Fibroblast of mammary gland (primary cell): ENCODE measurements around the gene CRTC1.

ENCODE experiments used
- DNase-seq: peaks from one replicate; pipeline ENCODE4 v3.0.0-alpha.2; 2010; ENCODE audit warnings: low read depth
- H3K4me3 ChIP-seq: 2 replicates; pipeline ENCODE4 v1.5.1; 2011; ENCODE audit warnings: low read depth, mild to moderate bottlenecking, low read length, moderate library complexity; ENCODE audit not compliant: control insufficient read depth
- TF ChIP-seq, protein P1 (sequence below): conservative IDR thresholded peaks from 2 replicates; pipeline ENCODE4 v1.5.1; 2011; ENCODE audit warnings: low read depth, low read length, inconsistent platforms; ENCODE audit not compliant: control insufficient read depth, insufficient read depth

Gene CRTC1

DNA sequence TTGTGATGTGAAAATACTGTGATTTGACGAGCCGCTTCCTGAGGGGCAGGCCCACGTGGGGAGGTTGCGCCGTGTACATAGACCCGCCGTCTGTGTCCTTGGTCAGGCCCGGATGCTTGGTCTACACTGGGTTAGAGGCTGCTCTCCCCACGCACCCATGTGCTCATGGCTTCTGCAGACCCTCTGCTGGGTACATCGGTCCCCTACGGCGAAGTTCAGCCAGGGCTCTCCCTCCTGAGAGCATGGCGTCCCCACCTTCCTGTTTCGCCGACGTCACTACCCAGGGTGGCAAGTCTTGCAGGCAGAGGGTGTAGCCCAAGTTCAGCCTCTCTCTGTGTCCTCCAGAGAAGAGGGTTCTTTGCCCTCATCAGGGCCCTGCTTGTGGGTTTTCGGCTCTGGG, 96.6 kb downstream of the CRTC1 start:
- DNase-seq = no peak
- TF ChIP-seq, protein P1, sequence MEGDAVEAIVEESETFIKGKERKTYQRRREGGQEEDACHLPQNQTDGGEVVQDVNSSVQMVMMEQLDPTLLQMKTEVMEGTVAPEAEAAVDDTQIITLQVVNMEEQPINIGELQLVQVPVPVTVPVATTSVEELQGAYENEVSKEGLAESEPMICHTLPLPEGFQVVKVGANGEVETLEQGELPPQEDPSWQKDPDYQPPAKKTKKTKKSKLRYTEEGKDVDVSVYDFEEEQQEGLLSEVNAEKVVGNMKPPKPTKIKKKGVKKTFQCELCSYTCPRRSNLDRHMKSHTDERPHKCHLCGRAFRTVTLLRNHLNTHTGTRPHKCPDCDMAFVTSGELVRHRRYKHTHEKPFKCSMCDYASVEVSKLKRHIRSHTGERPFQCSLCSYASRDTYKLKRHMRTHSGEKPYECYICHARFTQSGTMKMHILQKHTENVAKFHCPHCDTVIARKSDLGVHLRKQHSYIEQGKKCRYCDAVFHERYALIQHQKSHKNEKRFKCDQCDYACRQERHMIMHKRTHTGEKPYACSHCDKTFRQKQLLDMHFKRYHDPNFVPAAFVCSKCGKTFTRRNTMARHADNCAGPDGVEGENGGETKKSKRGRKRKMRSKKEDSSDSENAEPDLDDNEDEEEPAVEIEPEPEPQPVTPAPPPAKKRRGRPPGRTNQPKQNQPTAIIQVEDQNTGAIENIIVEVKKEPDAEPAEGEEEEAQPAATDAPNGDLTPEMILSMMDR = no peak
- no peak overlapping the region for H3K4me3 ChIP-seq

DNA sequence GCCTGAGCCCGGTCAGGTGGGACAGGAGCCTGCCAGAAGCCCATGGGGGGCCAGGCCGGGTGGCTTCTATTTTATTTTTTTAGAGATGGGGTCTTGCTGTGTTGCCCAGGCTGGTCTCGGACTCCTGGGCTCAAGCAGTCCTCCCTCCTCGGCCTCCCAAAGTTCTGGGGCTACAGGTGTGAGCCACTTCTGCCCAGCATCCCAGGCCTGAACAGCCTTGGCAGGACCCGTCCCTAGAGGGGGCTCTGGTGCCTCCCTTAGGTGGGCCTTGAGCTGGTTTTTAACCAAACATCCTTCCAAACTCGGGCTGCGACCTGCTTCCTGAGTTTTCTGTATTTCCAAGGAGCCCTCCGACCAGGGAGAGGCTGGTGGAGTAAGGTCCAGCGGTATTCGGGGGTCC, 97.2 kb downstream of the CRTC1 start:
- no peak for DNase-seq
- TF ChIP-seq, protein P1 = no peak
- H3K4me3 ChIP-seq = no peak overlapping the region

DNA sequence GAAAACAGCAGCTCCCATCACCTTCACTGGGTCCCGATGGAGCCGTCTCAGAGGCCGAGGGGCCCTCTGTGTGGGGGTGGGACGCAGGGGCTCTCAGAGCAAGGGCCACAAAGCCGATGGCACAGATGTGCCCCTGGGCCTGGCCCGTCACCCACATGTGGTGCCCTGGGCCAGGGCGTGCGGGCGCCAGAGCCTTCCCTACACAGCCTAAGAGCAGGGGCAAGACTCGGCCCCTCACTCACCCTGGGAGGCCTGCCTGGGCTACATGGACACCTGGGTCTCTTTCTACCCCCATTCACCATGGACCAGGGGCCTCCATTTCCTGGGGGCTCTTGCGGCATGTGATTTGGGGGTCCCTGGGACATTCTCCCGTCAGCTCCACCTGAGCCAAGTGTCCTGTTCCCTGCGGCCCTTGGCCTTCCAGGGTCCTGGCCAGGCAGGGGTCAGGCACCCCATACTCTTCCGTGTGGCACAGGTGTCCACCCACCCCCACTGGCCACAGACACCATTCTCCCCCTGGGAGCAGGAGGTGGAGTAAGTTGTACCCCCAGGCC, 97.6 kb downstream of the CRTC1 start:
- no peak for DNase-seq

DNA sequence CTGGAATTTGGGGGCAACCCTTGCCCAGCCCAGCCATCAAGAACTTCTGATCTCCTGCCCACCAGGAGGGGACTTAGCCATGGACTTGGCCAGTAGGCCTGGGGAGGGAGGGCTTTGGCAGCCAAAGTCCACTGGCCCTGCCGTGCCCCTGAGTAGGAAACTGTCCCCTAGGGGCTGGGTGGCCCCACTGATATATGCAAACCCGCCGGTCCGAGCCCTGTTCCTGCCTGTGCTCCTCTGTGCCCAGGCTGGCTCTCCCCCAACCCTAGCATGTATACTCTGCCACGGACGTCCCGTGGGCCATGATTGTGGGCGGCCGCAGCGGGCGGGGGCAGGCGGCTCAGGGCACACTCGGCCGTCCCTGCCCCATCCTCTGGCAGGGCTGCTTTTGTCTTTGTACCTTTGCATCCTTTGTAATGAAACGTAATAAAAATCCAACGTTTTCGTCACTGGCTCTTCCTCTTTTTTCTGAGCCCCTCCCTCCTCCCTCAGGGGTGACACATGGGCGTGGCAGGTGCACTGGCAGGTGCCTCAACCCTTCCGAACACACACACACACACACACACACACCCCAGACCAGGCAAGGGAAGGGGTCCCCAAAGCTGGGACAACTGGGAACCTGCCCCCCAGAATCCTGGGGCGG, 98.5 kb downstream of the CRTC1 start:
- TF ChIP-seq, protein P1 = no peak
- no peak overlapping the region for H3K4me3 ChIP-seq
- no peak for DNase-seq

More for the DNA sequence above, 97.6 kb downstream of the CRTC1 start:
- TF ChIP-seq, protein P1 = no peak
- H3K4me3 ChIP-seq = no peak overlapping the region

DNA sequence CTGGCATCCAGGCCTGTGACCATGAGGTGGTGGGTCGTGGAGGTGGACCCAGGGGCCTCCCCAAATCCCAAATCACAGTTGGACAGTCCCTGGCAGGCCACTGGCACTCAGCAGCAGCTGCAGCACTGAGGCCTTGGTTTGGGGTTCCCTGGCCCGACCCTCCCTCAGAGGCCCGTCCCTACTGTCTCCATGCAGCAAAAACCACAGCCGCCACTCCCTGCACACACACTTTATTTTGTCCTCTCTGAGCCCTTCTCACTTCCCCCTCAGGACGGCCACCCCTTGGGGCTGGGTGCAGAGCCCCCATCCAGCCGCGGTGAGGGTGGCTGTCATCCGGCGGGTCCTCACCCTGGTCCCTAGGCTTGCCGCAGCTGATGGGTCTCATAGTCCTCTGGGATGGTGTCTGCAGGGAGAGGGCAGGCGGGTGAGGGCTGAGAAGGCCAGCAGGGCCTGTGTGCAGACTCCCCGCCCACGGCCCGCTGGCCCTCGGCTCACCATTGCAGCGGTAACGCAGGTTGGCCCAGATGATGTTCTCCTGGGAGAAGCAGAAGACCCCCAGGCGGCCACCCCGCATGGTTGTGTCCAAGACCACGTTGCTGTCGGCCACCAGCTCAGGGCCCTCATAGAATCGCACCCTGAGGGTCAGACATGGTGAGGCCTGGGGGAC, 99.2 kb downstream of the CRTC1 start:
- H3K4me3 ChIP-seq = no peak overlapping the region
- TF ChIP-seq, protein P1 = no peak
- no peak for DNase-seq

DNA sequence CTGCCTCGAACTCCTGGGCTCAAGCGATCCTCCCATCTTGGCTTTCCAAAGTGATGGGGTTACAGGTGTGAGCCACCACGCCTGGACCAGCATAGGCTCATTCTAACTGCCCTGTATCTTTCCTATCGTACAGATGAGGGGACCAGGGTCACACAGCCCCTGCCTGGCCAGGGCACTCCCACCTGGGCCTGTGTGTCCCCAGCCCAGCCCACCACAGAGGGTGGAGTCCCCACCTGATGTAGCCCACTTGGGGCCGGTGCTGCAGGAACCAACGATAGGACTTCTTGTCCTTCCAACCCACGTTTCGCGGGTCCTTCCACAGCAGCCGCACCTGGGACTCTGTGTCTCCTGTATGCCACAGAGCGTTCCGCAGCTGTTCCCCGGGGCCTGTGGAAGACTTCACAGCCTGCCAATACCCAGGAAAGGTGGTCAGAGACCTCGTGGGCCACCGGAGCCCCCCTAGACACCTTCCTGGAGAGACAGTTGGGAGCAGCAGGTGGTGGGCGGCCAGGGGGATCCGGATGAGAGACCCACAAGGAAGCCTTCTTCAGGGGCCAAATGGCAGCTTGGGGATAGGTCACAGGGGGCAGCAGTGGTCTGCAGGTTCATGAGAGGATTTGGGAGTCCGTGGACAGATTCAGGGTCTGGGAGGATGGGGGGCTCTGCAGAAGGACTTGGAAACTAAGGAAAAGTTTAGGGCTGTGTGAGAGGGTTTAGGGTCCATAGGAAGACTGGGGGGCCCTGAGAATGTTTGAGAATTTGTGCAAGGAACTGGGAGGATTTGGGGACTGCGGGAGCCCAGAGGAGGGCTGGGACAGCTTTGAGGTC, 100.7 kb downstream of the CRTC1 start:
- H3K4me3 ChIP-seq = no peak overlapping the region
- no peak for DNase-seq
- TF ChIP-seq, protein P1 = no peak
